HG03139 (cell line): Measurements from ENCODE around the gene ARRB2.
"Not testable (repeated sequence)": the region's sequence is repeated elsewhere in the genome, so short reads cannot be mapped to it uniquely, and the experiment has no call there.

ENCODE experiments used
- ATAC-seq: cut with Tn5 transposase; IDR thresholded peaks from one replicate; pipeline ENCODE4 v1.9.1; 2021; ENCODE audit not compliant: unreplicated experiment

ARRB2 gene

GRCh38 chr17:4709794-4710692, at the start of gene ARRB2:
Gene ARRB2 (plus strand): TSS chr17:4710632. CDS start chr17:4710722, 90 bp downstream.
- ATAC-seq, result peak; percentile 74

DNA sequence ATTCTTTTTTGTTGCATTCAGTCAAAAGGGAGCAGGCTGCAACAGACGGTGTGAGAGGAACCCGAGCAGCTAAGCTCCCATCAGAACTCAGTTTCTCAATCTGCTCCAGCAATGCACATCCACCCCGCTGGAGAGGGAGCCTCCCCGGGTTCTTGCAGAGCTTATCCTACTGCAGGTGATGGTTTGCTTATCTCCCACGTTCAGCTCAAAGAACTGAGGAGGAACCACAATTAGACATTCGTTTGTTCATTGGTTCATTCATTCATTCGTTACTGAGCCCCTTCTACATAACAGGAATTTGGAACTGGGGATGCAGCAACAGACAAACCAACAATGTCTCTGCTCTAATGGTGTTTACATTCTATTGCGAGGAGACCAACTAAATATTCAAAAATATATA, 46.7 kb upstream of the ARRB2 start:
- ATAC-seq, result no peak

DNA sequence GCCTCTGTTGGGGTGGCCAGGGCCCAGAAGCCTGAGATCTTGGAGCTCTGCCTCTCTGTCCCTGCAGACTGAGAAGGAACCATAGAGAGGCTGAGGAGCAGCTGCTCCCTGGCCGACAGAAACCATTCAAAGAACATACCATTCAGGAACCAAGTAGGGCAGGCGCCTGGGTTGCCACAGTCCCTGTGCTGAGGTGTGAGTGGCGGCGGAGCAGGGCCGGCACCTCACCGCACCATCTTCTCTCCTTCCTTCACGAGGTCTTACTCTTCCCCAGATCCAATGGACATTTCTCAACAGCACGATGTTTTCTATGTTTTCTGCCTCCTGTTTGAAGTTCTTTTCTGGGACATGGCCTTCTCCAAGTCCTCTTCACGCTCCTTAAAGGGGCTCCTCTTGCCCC, 46.2 kb upstream of the ARRB2 start:
- ATAC-seq, result no peak

GRCh38 chr17:4665027-4665426, 45.4 kb upstream of the ARRB2 start:
- no peak for ATAC-seq

DNA sequence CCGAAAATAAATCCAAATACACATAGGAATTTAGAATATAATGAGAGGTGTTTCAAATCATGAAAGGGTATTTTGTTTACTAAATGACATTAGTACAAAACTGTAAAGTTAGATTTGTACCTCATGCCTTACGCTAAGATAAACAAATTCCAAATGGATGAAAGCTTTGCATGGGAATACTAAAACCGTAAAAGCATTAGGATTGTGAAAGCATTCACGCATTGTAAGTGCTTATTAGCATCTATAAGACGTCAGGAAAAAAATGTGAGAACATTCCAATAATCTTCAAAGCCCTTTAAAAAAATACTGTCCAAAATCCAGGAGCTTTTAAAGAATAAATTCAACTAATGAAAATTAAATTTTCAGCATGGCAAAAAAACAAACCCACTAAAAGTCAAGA, 44.1 kb upstream of the ARRB2 start:
- ATAC-seq, result no peak

DNA sequence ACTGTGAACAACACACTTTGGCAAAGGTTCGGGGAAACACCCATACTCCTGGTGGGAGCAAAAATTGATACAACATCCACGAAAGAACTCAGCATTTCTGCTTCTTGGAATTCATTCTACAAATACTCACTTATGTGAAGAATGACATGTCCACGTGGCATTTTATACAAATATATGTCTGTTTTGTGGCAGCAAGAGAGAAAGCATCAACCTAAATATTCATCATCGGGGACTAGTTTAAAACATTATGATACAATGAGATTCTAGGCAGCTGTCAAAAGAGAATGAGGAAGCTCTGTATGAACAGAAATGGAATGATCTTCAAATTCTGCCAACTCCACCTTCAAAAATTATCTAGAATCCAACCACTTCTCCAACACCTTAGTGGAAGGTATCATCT, 43.3 kb upstream of the ARRB2 start:
- ATAC-seq, result no peak

DNA sequence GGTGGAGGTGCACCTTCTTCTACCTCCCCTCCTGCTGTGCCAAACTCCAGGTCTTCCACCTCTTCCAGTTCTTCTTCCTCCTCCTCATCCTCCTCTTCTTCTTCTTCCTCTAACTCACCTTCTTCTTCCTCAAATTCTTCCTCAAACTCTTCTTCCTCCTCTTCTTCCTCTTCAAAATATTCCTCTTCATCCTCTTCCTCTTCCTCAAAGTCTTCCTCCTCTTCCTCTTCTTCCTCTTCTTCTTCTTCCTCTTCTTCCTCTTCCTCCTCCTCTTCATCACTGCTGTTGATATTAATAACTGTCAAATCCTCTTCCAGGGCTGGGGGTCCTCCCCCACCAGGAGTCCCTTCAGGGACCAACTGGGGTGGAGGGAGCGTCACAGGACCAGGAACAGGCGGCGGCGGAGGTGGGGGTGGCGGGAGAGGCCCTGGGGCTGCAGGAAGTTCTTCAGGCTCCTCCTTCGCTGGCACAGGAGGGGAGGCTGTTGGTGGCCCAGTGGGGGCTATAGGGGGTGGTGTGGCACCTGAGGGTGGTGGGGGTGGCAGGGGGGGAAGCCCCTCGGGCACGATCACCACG, 38.3 kb upstream of the ARRB2 start:
- no peak for ATAC-seq

DNA sequence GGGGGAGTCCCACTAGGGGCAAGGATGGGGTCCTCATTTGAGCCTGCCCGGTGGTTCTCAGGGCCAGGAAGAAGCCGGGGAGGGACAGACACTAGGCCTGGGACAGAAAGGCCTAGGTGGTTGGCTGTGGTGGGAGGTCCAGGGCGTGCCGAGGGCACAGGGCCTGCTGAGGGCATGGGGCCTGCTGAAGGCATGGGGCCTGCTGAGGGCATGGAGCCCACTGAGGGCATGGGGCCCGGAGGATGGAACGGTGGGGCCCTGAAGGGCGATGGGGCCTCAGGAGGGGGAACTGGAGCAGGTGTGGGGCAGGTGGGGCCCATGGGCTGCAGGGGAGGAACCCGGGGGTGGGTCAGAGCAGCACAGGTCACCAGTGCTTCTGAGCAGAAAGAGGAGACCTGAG, 37.7 kb upstream of the ARRB2 start:
- no peak for ATAC-seq

- no peak for ATAC-seq
Observed at GRCh38 chr17:4673169-4673568, 37.3 kb upstream of the ARRB2 start.

DNA sequence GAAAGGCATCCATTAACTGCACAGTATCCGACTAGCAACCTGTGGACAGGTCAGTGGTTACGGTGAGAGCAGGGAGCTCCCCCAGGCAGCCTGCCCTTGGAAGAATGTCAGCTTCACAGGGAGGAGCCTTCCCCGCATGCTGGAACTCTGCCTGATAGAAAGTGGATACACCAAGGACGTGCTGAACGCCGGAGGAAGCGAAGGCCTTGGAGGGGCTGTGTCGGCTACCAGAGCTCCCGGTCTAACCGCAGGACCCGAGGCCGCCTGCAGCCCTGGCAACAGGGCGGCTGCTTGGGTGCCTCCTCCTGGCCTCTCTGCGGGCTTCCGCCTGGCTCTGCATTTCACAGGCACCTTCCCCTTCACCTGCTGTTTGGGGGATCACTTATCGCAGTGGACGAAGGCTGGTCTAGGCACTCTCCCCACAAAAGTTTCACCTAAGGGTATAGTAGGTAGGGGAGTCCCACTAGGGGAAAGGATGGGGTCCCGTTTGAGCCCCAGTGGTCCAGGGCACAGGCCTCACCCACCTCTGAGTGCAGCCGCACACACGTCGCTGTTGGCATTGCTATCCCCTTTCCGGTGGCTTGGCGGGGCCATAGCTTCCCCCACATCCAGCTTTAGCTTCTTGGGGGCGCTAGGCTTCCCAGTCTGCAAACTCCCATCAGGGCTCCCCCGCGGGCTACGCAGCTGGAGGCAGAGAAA, 36.3 kb upstream of the ARRB2 start:
- no peak for ATAC-seq

DNA sequence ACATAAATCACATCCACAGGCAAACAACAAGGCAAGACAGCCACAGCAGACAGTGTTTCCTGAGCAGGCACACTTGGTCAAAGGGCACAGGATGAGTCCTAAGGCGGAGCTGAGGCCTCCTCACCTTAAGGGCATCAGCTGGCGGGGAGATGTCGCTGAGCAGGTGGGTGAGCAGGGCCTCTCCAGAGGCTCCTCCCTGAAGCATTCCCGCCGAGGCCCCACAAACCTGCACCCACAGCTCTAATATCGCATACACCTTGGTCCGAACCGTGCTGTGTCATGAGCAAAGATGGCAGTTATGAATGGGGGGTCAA, 35.8 kb upstream of the ARRB2 start:
- no peak for ATAC-seq

- no peak for ATAC-seq
Observed at GRCh38 chr17:4675791-4676190, 34.6 kb upstream of the ARRB2 start.

- no peak for ATAC-seq
Observed at GRCh38 chr17:4676791-4677190, 33.6 kb upstream of the ARRB2 start.

GRCh38 chr17:4678448-4679026, 31.9 kb upstream of the ARRB2 start:
- ATAC-seq, result no peak

GRCh38 chr17:4679658-4680057, 30.8 kb upstream of the ARRB2 start:
- no peak for ATAC-seq

GRCh38 chr17:4683739-4684138, 26.7 kb upstream of the ARRB2 start:
- ATAC-seq, result not testable (repeated sequence)

GRCh38 chr17:4689872-4690271, 20.6 kb upstream of the ARRB2 start:
- ATAC-seq, result not testable (repeated sequence)

DNA sequence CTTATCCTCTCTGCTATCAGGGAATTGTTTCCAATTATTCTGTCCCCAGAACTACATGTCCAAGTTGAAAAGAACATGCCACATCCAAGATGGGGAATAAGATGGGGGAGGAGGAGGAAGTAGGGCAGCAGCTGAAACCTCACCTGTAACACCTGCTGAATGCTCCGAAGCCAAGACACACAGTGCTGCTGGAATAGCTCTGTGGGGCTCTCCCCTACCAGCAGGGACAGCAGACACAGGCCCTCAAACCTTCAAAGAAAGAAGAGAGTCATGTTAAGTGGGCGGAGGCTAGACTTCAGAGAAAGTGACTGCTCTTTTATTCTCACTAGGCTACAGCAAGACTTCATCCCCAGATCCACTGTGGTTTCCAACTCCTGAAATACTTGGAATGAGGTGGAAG, 19.7 kb upstream of the ARRB2 start:
- ATAC-seq, result no peak

DNA sequence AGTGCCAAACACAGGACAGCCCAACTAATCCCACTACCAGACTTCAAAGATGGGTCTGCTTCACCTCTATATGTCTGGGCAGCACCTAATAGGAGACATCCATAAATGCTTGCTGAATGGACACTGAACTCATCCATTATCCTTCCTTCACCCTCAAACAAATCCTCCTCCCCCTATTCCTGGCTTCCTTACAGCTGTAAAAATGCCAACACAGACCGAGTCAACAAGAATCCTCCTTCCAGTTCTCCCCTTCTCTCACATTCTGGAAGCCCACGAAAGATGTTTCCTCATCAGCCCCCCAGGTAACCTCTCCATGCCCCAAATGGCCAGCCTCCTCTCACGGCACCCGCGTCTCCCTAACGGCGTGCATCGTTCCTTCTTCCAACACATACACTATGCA, 18.7 kb upstream of the ARRB2 start:
- ATAC-seq, result no peak

GRCh38 chr17:4693416-4693815, 17.0 kb upstream of the ARRB2 start:
- ATAC-seq, result no peak

DNA sequence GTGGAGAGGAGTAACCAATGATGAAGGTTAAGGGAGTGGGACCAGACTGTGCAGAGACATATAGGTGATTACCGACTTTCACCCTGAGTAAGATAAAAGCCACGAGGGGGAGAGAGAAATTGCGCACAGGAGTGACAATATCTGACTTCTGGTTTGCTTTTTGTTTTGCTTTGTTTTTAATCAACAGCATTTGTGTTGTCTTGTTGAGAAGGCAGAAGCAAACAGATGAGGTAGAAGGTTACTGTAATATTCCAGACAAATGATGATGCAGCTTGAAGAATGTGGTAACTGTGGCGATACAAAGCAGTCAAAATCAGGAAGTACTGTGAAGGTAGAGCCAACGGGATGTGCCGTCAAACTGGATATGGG, 14.0 kb upstream of the ARRB2 start:
- no peak for ATAC-seq
